Endothelial cell of umbilical vein (primary cell): ENCODE measurements around the gene AIF1L. TPM values are rescaled to one million over a fixed set of nuclear protein-coding genes. Genes with fewer than 3 reads are reported as not detected.

ENCODE experiments used
- BruUV-seq: library from RNA; stranded (reverse); fragments of 400-500 nt; replicated peaks from 2 replicates; lab custom pipeline; 2021; lab: Mats Ljungman, UMichigan
- CTCF ChIA-PET: fragments of 300-600, 350-600 bp; sonication (Branson Sonifier 250); formaldehyde crosslinking; loops from one replicate; lab custom pipeline; 2021; ENCODE audit warnings: antibody characterized with exemption, inconsistent platforms; lab: Charles Lee
- POLR2A ChIA-PET: fragments of 300-600, 350-600 bp; sonication (Branson Sonifier 250); formaldehyde crosslinking; loops from one replicate; lab custom pipeline; 2021; ENCODE audit warnings: antibody characterized with exemption, inconsistent platforms; lab: Charles Lee
- DNase-seq: peaks from one replicate; pipeline ENCODE4 v3.0.0-alpha.2; 2011; ENCODE audit warnings: low read depth, low spot score
- FAIRE-seq: peaks from 2 replicates; lab custom pipeline; 2011; peaks lifted over from hg19 to GRCh38; lab: Jason Lieb, UNC
- H2AFZ ChIP-seq: 2 replicates; pipeline ENCODE4 v1.6.0; 2012; ENCODE audit warnings: low read depth, low read length, control low read depth, inconsistent platforms
- H3K27ac ChIP-seq: 2 replicates; pipeline ENCODE4 v1.5.1; 2011; ENCODE audit warnings: low read depth, mild to moderate bottlenecking, control low read depth, low read length, moderate library complexity; ENCODE audit not compliant: insufficient read depth
- H3K27me3 ChIP-seq, 2 experiments: 2 replicates each; pipeline versions ENCODE4 v1.6.0 to v1.6.1; 2011; ENCODE audit warnings: low read length in 2 of 2, mixed read lengths in 1 of 2; ENCODE audit not compliant: control insufficient read depth in 2 of 2, insufficient read depth in 2 of 2
- H3K36me3 ChIP-seq, 2 experiments: 2 replicates in 1 of 2; 3 replicates in 1 of 2; pipeline ENCODE4 v1.5.1; 2011; ENCODE audit warnings: low read length in 2 of 2, mild to moderate bottlenecking in 1 of 2, moderate library complexity in 1 of 2; ENCODE audit not compliant: control insufficient read depth in 2 of 2, insufficient read depth in 2 of 2; ENCODE audit errors: extremely low read depth in 1 of 2
- H3K4me1 ChIP-seq: 3 replicates; pipeline ENCODE4 v1.5.1; 2011; ENCODE audit warnings: mild to moderate bottlenecking, low read length; ENCODE audit not compliant: control insufficient read depth, insufficient read depth; ENCODE audit errors: extremely low read depth
- H3K4me2 ChIP-seq: 2 replicates; pipeline ENCODE4 v1.6.1; 2011; ENCODE audit warnings: low read length, control low read depth, mixed read lengths; ENCODE audit not compliant: insufficient read depth
- H3K4me3 ChIP-seq, 3 experiments: fragments of 200-600 bp in 1 of 3; sonication (generic), shearing (Covaris generic) in 1 of 3; replicated peaks in 1 of 3; 2 replicates each; pipeline ENCODE4 v1.5.1; 2011 to 2016; ENCODE audit warnings: control low read depth in 3 of 3, low read length in 3 of 3, mild to moderate bottlenecking in 2 of 3, inconsistent platforms in 1 of 3, low read depth in 1 of 3, moderate library complexity in 1 of 3; ENCODE audit not compliant: insufficient read depth in 1 of 3
- H3K79me2 ChIP-seq: 2 replicates; pipeline ENCODE4 v1.6.0; 2012; ENCODE audit warnings: low read length, inconsistent platforms; ENCODE audit not compliant: control insufficient read depth, insufficient read depth
- H3K9ac ChIP-seq: replicated peaks from 2 replicates; pipeline ENCODE3; 2011; ENCODE audit warnings: low read length, control low read depth; ENCODE audit not compliant: insufficient read depth; ENCODE audit errors: extremely low read depth
- H3K9me1 ChIP-seq: replicated peaks from 3 replicates; pipeline ENCODE4 v1.6.0; 2011; ENCODE audit warnings: mild to moderate bottlenecking, low read length; ENCODE audit not compliant: control insufficient read depth, insufficient read depth; ENCODE audit errors: extremely low read depth
- H3K9me3 ChIP-seq: replicated peaks from 2 replicates; pipeline ENCODE4 v1.5.1; 2012; ENCODE audit warnings: low read length, inconsistent platforms; ENCODE audit not compliant: control insufficient read depth, insufficient read depth
- H4K20me1 ChIP-seq: replicated peaks from 2 replicates; pipeline ENCODE3; 2011; ENCODE audit warnings: mild to moderate bottlenecking, low read length; ENCODE audit not compliant: control insufficient read depth, insufficient read depth; ENCODE audit errors: extremely low read depth
- EZH2 ChIP-seq: IDR thresholded peaks from 2 replicates; pipeline ENCODE4 v1.6.1; 2012; ENCODE audit warnings: borderline replicate concordance, low read depth, mild to moderate bottlenecking, moderate library complexity, low read length, inconsistent platforms; ENCODE audit not compliant: severe bottlenecking
- FOS ChIP-seq: IDR thresholded peaks from 2 replicates; pipeline ENCODE4 v1.6.1; 2011; ENCODE audit warnings: mild to moderate bottlenecking, low read length, moderate library complexity, borderline replicate concordance; ENCODE audit not compliant: insufficient read depth
- GATA2 ChIP-seq: IDR thresholded peaks from 2 replicates; pipeline ENCODE4 v1.7.0; 2011; ENCODE audit warnings: low read depth, mild to moderate bottlenecking, moderate library complexity, mixed read lengths, low read length; ENCODE audit not compliant: insufficient read length, insufficient read depth
- JUN ChIP-seq: IDR thresholded peaks from 2 replicates; pipeline ENCODE4 v1.6.1; 2011; ENCODE audit warnings: borderline replicate concordance, low read depth; ENCODE audit not compliant: insufficient read length, insufficient read depth
- MYC ChIP-seq: IDR thresholded peaks from one replicate; pipeline ENCODE4 v1.6.1; 2011; ENCODE audit warnings: mild to moderate bottlenecking, low read depth, low read length
- POLR2A ChIP-seq: IDR thresholded peaks from 2 replicates; pipeline ENCODE4 v1.6.1; 2012; ENCODE audit warnings: low read depth, mild to moderate bottlenecking, control low read depth, low read length
- POLR2AphosphoS5 ChIP-seq: IDR thresholded peaks from 2 replicates; pipeline ENCODE4 v1.6.1; 2012; ENCODE audit warnings: low read depth, mild to moderate bottlenecking, control low read depth, low read length, moderate library complexity; ENCODE audit not compliant: insufficient read depth
- dilution Hi-C: fragments of 300-500 bp; cut with MboI; formaldehyde crosslinking; loops from one replicate; pipeline ENCODE4 v1.15.0; 2019; ENCODE audit warnings: low sequenced_read_pairs; ENCODE audit not compliant: extremely low pct_ligation_motif_present
- intact Hi-C: fragments of 100-400 bp; cut with micrococcal nuclease; formaldehyde crosslinking; loops from one replicate; pipeline ENCODE4 v1.10.0; 2022
- polyA plus RNA-seq, 4 experiments: library from polyadenylated mRNA; depleted of rRNA in 3 of 4; stranded (reverse) in 3 of 4; unstranded in 1 of 4; fragments of >200 nt; gene quantifications; 2 replicates each; pipeline versions ENCODE4 v1.2.1 to v1.2.3, GENCODE V29; 2011 to 2012; ENCODE audit warnings: missing spikeins in 1 of 4
- total RNA-seq: library from RNA; stranded (reverse); gene quantifications from 2 replicates; pipeline ENCODE4 v1.2.3, GENCODE V29; 2021
- TF ChIP-seq, protein P1 (sequence below), 2 donors: IDR thresholded peaks; 1 replicate in 1 of 2; 2 replicates in 1 of 2; pipeline ENCODE4 v1.5.1; 2011; ENCODE audit warnings: low read length in 2 of 2, mild to moderate bottlenecking in 2 of 2, moderate library complexity in 2 of 2, control low read depth in 1 of 2, inconsistent platforms in 1 of 2, low read depth in 1 of 2; ENCODE audit not compliant: insufficient read depth in 1 of 2; ENCODE audit errors: extremely low read depth in 1 of 2
- TF ChIP-seq, protein P2 (sequence below): IDR thresholded peaks from 2 replicates; pipeline ENCODE4 v1.6.1; 2011; ENCODE audit not compliant: insufficient read depth, insufficient read length

AIF1L gene
- total and polyA plus RNA-seq, 2 donors (not counting 3 experiments of a cell fraction or from before 2014, with no cell fraction given), result 17.8 to 39.7 TPM

DNA sequence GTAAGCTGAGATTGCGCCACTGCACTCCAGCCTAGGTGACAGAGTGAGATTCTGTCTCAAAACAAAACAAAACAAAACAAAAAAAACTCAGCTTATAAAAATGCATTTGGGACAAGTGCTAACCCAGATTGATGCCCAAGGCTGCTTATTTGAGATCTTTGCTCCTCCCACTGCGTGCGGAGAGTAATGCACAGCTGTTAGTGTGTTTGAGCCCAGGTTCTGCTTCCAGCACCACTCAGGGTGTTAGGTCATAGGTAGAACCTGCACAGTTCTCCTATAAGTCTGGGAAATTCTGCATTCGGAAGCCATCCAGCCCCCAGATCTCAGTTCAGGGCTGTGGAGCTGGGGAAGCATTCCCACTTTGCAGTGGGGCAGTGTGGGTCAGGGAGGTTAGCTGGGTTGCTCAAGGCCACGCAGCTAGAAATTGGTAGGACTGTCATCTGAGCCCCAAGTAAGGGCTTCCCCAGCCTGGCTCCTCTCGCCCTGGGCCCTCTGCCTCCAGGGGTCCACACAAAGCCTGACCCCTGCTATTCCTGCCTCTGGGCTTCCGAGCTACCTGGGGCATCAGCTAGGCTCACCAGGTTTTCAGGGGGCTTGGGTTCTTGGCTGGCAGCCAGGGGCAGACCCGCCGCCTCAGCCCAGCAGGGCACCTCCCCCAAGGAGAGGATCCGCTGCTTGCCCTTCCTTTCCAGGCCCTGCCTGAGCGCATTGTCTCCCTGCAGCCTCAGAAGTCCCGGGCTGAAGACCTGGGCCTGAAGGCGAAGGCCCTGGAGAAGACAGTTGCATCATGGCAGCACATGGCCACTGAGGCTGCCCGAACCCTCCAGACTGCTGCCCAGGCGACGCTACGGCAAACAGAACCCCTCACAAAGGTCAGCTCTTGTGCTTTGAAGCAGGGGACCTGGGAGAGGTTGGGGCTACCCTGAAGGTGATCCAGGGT is 17.6 kb upstream of the AIF1L start:
- Histone ChIP-seq H3K4me2 (no peak overlapping the region), H3K4me3 (no peak overlapping the region), H3K9me1 (no peaks in the 10 kb centered on the region), H3K27ac (no peak overlapping the region), H2AFZ (no peak overlapping the region), H3K79me2 (no peaks in the 10 kb centered on the region), H3K9ac (no peak overlapping the region), H4K20me1 (no peaks in the 10 kb centered on the region), H3K36me3 (no peaks in the 10 kb centered on the region), H3K9me3 (no peaks in the 10 kb centered on the region), H3K4me1 (no peaks in the 10 kb centered on the region), H3K27me3 (peaks cover 0 to 3% of the 10 kb centered on the region in 2 experiments)
- DNase-seq, result no peak
- FAIRE-seq, result no peak
- TF ChIP-seq EZH2, result no peak
- no peak for TF ChIP-seq POLR2AphosphoS5
- TF ChIP-seq, protein P1, sequence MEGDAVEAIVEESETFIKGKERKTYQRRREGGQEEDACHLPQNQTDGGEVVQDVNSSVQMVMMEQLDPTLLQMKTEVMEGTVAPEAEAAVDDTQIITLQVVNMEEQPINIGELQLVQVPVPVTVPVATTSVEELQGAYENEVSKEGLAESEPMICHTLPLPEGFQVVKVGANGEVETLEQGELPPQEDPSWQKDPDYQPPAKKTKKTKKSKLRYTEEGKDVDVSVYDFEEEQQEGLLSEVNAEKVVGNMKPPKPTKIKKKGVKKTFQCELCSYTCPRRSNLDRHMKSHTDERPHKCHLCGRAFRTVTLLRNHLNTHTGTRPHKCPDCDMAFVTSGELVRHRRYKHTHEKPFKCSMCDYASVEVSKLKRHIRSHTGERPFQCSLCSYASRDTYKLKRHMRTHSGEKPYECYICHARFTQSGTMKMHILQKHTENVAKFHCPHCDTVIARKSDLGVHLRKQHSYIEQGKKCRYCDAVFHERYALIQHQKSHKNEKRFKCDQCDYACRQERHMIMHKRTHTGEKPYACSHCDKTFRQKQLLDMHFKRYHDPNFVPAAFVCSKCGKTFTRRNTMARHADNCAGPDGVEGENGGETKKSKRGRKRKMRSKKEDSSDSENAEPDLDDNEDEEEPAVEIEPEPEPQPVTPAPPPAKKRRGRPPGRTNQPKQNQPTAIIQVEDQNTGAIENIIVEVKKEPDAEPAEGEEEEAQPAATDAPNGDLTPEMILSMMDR (IDR thresholded peaks at IDR 0.05; ENCODE audit: extremely low read depth in 1 of 2, insufficient read depth in 1 of 2, low read depth in 1 of 2, low read length in 2 of 2), result no peak
- TF ChIP-seq POLR2A, result no peak
- TF ChIP-seq JUN, result no peak
- no peak for TF ChIP-seq FOS
- TF ChIP-seq, protein P2, sequence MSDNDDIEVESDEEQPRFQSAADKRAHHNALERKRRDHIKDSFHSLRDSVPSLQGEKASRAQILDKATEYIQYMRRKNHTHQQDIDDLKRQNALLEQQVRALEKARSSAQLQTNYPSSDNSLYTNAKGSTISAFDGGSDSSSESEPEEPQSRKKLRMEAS, result no peak
- TF ChIP-seq MYC, result no peak
- no peak for TF ChIP-seq GATA2
- ChIA-PET POLR2A (no interaction called here), CTCF (interaction anchor here (0.8 to 1.4 kb wide), 3 partner anchors 21 to 33 kb away, joined by 3 to 4 read pairs (median 3); no protein-coding TSS in a partner anchor)
- BruUV-seq, result no TSS peak
- intact Hi-C loops (no loop called here), dilution Hi-C loops (no loop called here)
